DMS114 treated with DMSO at 0.1 percent for 48 hours (cell line): ENCODE results near the gene SEMA3G.

ENCODE experiments used
- DNase-seq: peaks from one replicate; lab custom pipeline; 2025; ENCODE audit not compliant: unreplicated experiment; lab: John Stamatoyannopoulos, UW

SEMA3G gene

DNA sequence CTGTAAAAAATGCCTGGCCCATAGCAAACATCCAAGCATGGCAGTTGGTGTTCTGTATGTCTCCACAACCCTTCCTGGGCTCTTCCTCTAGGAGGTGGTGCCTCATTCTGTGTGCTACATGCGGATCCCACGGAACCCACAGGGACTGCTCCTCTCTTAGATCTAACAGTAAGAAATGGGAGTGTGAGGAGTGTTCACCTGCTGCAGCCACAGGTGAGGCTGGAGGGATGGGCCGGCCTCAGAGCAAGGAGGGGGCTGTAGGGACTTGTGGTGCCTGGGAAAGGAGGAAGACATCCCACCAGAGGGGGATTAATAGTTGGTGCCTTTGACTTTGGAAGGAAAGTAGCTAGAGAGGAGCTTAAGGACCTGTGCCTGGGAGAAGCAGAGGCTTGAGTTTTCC, 22.2 kb downstream of the SEMA3G start:
- DNase-seq, result no peak

DNA sequence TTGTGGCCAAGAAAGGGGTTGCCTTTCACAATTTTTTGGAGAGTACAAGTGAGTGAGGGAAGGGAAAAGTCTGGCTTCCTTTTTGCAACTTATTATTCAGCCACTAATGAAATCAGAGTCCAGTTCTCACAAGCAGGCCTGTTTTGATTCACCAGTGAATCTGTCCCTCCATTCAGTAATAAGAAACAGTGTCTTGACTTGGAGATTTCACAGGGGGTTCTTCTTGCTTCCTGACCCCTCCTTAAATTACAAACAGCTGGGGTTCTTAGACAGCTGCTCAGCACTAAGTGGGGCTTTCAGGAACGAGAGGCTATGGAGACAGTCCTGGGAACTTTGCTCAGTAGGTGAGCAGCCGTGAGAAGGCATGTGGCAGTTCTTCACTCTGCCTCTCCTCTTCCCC, 24.5 kb downstream of the SEMA3G start:
- DNase-seq, result no peak

DNA sequence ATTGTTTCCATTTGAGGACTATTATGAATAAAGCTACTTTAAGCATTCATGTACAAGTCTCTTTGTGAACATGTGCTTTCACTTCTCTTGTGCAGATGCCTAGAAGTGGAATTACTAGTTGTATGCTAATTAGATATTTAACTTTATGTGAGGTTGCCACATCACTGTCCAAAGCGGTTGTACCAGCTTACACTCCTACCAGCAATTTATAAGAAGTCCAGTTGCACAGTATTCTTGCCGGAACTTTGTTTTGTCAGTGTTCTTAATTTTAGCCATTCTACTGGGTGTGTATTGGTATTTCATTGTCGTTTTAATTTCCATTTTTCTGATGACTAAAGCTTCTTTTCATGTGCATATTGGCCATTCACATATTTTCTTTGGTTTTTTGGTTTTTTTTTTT, 29.1 kb downstream of the SEMA3G start:
- DNase-seq, result no peak

DNA sequence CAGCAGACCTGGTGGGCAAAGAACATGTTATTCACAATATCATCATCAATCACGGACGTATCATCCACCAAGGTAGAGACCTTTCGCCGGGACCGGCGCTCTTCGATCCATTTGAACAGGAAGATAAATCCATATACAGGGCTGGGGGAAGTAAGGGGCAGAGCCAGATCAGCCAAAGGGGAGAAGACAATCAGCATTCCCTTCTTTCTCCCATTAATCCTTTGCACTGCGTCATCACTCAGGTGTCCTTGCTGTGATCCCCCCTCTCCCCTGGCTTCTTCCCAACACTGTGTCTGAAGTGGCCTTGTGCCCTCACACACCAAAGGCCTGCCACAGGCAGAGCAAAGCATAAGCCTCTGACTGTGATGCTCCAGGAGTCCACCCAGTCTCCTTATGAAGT, 36.4 kb downstream of the SEMA3G start:
- no peak for DNase-seq

DNA sequence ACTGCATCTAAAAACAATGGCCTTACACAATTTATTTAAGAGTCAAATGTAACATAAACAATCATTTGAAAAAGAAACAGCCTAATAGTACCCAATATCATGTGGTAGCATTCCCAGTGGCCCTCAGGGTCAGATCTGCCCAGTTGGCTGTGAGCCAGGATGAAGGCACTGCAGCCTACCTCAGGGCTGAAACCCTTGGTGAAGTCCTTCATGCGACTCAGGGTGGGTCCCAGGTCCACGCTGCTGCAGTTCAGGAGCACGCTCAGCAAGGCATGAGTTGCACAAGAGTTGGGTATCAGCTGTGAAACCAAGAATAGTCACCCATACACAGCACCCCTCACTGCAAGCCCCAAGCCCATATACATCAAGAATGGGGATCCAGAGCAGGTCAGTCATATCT, 37.1 kb downstream of the SEMA3G start:
- no peak for DNase-seq

DNA sequence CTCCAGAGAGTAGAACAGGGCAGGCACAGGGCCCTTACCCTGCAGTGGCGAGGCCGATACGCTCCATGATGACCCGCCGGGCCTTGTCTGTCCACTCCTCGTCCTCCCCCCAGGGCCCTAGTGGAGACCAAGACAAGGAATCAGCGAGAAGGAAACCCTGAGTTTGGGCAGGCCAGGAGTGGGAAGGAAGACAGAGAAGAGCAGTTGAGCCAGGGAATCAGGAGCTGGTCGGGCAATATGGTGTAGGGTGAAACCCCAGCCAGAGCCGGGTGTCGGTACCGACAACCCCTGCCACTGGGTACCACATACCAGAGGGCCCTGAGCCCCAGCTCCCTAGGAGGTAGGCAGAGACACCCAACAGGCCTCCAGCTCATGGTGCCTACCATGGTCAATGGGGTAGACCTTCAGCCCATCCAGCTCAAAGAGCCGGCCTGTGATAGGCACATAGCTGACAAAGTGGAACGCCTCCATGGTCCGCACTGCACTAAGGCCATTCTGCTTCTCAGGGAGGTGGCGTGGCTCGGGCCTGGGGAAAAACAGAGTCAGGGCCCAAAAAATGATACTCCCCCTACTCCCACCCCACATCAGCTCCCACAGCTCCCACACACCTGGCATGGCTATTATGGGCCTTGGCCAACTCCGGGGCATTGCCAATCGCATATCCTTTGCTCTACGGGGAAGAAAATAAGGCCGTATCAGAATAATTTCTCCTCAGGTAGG, 38.0 kb downstream of the SEMA3G start:
- no peak for DNase-seq

DNA sequence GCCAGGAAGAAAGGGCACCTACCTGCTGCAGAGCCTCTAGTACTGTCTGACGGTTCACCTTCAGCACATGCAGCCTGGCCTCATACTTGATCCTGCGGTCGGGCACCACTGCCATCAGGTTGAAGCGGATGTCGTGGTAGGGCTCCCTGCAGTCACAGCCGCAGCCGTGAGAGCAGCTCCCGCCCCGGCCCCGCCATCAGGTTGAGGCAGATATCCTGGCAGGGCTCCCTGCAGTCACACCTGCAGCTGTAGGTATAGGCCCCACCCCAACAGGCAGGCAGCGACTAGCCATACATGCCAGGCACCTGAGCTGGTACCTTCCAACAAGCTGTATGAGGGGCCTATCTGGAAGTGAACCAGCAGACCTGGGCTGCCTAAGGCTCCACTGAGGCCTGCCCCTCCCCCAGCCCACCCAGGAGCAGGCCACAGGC, 38.7 kb downstream of the SEMA3G start:
- DNase-seq, result no peak

DNA sequence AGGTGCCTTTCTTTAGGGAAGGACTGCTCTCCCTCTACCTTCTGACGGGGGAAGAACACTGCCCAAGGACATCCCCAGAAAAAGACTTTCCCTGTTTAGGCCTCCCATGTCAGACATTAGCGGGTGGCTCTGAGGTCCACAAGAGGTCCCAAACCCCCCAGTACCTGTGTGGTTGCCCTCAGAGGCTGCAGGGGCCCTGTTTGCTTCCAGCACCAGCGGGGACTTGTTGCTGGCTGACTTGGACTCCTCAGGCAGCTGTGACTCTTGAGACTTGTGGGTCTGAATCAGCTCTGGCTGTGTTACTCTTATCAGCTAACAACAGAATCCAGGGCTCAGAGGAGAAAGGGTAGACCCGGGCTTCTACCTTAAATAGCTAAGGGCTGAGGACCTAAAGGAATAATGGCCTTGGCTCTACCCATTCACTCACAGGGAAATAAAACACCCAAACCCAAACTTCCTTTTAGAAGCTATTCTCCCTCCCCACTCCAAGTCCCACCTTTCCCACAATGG, 39.2 kb downstream of the SEMA3G start:
- DNase-seq, result no peak

DNA sequence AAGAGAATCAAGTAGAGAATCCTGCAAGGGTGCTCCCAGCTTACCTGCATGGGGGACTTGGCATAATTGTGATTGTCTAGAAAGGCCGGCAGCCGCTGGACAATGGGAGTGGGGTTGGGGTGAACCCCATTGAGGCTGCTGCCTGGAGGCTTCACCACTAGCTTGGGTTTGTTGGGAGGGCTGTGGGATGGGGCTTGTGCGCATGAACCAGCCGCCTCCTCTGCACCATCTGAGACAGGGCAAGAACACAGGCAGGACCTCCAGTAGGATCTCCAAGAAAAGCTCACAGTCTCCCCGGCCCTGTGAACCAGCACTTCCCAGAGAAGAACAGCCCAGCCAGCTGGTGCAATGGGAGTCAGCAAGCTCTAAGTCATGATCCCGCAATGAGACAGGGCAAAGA, 39.8 kb downstream of the SEMA3G start:
- DNase-seq, result no peak

DNA sequence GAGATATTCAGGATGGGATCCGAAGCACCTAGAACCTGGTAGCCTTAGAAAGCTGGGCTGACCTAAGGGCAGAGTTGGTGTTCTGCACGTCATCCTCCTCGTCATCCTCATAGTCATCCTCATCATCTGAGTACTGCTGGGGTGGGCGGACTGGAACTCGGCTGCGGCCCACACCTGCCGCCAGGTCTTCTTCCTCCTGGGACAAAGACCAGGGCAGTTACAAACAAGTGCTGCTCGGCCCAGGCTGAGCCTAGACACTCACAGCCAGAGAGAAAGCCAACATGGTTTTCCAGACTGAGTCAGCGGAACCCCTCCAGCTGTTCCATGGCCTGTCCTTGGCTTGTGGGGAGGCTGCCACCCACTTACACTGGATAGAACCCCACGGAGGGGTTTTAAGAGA, 40.5 kb downstream of the SEMA3G start:
- DNase-seq, result no peak

DNA sequence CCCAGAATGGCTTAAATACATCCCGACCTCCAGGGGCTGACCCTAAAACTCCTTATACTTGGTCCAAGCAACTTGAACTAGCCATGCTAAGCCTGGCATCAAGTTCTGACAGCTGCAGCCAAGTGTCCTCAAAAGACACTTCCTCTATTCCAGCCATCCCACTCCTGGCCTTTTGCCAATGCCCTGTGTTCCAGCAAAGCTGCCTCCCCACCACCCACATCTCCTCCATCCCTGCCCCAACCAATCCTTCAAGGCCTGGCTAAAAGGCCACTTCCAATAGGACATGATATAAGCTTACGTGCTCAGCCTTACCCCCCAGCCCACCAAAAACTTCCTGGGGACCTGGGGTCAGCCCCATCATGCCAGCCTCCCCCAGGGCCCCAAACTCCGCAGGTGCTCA, 40.9 kb downstream of the SEMA3G start:
- no peak for DNase-seq

DNA sequence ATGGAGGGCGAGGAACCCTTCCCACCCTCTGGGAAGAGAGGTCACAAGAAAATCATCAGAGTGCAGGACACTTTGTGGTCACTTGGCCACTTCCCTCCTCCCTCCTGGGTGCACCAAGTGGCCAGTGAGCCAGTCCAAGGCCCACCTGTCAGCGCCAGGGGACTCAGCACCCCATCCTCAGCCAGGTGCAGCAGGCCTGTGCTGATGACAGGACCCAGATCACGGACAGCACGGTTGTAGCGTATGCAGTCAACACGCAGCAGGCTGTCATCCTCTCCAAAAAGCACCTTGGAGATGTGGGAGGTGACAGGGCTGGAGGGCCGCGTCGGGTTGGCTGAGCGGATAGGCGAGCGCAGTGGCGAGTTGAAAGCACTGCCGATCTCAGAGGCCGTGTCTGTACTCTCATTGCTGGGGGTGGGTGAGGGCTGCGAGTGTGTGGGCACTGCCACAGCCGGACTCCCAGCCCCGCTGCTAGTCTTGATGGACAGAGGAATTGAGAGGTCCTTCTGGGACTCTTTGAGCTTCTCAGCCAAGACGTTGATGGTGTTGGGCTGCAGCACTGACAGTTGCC, 41.5 kb downstream of the SEMA3G start:
- DNase-seq, result no peak

DNA sequence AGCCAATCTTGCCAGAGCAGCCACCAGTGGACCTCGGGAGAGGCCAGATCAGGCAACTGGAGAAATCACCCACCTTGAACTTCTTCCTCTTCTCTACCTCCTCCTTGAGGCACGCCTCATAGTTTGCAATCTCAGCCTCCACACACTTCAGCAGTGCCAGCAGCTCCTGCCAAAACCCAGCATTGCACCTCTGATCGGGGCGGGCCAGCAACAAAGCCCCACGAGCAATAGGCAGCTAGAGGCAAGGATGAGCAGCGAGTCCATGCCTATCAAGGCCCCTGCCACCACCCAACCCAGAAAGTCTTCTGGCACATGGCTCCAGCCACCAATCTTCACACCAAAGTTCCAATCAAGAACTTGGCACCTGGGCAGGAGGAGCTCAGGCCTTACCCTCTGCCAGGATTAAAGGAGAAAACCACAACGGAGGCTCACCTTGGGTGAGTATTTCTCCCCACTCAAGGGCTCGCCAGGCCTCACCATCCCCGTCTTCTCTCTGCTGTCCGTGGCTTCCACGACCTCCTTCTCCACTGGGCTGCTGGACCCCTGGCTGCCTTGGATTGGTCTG, 42.1 kb downstream of the SEMA3G start:
- DNase-seq, result no peak

DNA sequence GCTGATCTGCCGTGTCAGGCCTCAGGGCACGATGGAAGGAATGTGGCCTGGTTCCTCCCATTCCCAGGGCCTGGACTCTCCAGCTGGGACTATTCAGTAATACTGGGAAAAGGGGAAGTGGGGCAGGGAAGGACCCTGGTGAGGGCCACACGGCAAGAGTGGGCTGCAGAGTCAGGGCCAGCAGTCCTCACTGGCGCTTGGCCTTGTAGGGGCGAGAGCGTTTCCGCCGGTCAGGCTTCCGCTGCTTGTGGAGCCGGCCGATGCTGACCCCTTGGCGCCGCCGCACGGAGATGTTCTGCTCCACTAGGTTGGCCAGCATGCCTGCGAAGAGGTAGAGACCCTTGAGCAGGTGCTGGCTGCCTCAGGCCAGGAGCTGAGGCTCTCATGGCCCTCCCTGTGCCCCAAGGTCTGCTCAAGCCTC, 42.8 kb downstream of the SEMA3G start:
- no peak for DNase-seq

DNA sequence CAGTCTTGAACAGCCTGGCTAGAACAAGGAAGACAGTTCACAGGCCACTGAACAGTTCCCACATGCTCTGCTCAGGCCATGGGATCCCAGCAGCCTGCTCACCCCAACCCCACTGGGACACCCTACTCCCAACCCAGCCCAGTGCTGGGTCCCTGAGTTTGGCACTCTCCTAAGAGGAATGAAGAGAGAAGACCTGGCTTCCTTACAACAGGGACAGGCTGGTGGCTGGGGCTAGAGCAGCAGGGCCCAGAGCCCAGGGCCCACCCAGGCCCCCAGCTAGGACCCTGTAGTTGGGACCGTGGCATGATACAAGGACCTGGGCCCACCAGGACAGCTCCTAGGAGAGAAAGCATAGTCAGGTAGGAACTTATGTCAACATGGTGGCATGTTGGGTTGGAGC, 43.4 kb downstream of the SEMA3G start:
- no peak for DNase-seq

DNA sequence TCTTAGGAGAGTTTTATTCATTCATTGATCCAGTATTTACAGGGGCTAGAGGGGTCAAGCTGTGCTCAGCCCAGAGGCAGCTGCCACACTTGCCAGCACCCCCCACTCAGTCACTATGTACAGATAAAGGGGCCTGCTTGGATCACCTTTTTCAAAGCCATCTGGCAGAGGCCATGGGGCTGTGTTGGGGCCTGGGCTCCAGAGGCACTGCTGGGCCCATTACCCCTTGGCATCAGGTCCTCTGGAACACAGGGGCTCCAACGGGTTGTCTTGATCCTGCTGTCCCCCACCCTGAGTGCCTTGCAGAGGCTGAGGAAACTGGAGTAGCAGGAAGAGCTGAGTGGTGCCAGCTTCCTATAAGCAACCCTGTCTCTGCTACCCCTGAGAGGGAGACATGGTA, 43.9 kb downstream of the SEMA3G start:
- DNase-seq, result no peak

DNA sequence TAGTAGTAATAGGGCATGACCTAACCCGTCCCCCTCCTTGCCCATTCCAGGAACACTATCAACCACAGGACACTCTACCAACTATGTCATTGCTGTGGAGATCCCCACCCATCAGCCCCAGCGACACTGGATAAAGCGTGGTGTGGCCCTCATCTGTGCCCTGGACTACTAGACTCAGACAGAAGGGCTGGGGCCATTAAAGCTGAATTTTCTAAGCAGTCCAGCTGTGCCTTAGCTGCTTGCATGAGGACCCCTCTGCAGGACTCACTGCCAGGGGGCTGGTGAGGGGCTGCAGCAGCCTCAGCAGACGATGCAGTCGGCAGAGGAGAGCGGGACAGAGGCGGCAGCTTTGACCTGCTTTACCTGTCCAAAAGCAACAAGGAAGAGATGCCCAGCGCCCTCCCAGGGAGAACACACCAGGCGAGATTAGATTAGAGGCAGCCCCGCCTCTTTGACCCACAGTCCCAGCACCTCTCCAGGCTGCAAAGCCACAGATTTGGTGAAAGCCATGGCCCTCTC, 44.6 kb downstream of the SEMA3G start:
- DNase-seq, result no peak

DNA sequence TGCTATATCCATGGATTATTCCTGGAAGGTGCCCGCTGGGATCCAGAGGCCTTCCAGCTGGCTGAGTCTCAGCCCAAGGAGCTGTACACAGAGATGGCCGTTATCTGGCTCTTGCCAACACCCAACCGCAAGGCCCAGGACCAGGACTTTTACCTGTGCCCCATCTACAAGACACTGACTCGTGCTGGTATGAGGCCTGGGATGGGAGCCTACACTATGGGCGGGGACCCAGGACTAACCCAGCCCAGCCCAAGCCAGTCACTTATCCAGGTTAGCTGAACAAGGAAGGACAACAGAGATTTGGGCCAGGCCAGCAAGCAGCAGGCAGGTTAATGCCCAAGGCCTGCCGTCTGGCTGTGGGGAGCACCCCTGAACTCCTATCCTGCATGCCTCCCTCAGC, 45.3 kb downstream of the SEMA3G start:
- no peak for DNase-seq

DNA sequence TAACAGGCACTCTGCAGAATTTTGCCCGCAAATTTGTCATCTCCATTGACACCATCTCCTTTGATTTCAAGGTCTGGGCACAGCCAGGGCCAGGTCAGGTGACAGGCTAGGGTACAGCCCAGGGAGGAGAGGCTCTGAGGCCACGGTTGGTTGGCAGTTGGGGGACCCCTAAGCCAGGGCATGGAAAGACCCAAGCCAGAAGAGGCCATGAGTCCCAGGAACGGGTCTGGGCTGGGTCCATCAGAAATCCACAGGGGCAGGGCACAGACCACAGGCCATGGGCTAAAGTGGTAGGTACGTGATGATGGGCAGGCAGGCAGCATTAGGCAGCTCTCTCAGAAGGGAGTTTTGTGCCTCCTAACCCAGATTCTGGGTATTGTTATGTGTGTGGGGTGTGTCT, 45.8 kb downstream of the SEMA3G start:
- no peak for DNase-seq

DNA sequence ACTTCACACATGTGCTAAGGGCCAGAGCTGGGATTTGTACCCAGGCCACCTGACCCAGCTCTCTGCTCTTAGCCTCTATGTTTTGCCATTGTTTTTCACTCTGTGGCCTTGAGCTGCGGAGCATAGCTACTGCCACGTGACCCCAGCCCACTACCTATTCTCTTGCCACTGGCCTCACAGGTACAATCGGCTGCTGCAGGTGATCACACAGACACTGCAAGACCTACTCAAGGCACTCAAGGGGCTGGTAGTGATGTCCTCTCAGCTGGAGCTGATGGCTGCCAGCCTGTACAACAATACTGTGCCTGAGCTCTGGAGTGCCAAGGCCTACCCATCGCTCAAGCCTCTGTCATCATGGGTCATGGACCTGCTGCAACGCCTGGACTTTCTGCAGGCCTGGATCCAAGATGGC, 46.2 kb downstream of the SEMA3G start:
- no peak for DNase-seq

DNA sequence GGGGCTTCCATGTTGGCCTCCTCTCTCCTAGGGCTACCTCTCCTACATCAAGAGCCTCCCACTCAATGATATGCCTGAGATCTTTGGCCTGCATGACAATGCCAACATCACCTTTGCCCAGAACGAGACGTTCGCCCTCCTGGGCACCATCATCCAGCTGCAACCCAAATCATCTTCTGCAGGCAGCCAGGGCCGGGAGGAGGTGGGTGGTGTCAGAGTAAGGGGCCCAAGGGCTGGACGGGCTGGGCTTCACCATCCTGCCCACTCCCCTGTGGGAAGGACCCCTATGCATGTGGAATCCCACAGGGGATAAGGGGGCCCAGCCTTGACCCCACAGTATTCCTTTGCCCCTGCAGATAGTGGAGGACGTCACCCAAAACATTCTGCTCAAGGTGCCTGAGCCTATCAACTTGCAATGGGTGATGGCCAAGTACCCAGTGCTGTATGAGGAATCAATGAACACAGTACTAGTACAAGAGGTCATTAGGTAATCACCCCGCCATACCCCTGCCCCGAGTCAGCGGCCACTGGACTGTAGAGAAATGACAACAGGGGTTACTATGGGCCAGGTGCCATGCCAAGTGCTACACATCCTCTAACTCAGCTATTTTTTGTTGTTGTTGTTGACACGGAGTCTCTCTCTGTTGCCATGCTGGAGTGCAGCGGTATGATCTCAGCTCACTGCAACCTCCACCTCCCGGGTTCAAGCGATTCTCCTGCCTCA, 47.1 kb downstream of the SEMA3G start:
- no peak for DNase-seq
